GM12873 (cell line): Measurements from ENCODE around the gene GALNTL6.

Experiments used
- TF ChIP-seq, protein P1 (sequence below): IDR thresholded peaks from 2 replicates; pipeline ENCODE4 v1.5.1; 2012; ENCODE audit warnings: low read depth, mild to moderate bottlenecking, moderate library complexity, low read length, control low read depth; ENCODE audit not compliant: insufficient read depth; ENCODE audit errors: missing control alignments

The GALNTL6 gene

DNA sequence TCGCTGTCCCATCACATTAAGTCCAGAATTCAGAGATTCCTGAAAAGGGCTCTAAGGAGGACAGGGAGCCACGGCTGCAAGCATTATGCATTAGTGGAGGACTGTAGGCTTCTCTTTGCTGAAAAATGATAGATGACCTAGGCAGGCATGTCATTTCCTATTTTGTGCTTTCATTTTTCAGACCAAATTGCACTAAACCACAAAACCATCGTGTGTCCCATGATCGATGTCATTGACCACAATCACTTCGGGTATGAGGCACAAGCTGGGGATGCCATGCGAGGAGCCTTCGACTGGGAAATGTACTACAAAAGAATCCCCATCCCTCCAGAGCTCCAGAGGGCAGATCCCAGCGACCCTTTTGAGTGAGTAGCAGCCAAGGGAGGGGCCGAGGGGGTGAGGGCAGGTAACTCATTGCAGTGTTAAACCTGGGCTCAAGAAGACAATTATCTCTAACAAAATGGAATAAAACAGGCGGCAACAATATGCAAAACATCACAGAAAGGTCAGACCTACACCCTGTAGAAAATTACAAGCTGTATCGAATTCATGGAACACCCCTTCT, 1000.2 kb downstream of the GALNTL6 start:
- TF ChIP-seq, protein P1, sequence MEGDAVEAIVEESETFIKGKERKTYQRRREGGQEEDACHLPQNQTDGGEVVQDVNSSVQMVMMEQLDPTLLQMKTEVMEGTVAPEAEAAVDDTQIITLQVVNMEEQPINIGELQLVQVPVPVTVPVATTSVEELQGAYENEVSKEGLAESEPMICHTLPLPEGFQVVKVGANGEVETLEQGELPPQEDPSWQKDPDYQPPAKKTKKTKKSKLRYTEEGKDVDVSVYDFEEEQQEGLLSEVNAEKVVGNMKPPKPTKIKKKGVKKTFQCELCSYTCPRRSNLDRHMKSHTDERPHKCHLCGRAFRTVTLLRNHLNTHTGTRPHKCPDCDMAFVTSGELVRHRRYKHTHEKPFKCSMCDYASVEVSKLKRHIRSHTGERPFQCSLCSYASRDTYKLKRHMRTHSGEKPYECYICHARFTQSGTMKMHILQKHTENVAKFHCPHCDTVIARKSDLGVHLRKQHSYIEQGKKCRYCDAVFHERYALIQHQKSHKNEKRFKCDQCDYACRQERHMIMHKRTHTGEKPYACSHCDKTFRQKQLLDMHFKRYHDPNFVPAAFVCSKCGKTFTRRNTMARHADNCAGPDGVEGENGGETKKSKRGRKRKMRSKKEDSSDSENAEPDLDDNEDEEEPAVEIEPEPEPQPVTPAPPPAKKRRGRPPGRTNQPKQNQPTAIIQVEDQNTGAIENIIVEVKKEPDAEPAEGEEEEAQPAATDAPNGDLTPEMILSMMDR, result no peak

DNA sequence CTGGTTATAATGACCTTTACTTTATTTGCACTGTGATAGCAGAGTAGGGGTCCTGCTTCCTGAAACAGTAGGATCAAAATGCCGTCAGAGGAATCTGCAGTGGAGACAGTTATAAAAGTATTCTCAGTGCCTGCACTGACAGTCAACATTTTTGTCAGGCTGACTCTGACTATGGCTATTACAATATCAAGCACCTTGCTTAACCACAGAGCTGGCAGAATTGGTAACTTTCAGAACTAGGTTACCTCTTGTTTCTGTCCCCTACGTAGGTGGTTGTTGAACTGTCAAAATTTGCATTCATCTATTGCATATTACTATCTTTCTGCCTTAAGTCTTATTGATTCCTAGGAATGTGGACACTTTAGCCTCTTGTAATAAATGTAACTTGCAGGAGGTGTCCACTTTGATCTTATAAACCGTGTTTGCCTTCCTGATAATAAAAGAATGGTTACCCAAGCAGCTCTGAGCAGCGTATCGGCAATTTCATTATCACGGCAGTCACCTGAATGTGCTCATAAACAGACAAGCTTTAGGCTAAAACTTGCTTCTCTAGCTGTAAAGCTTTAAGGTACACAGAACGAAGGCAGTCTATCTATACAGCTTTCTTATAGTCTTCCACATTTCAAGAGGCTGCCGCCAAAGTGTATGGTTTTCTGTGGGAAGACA, 1002.4 kb downstream of the GALNTL6 start:
- TF ChIP-seq, protein P1, result no peak

DNA sequence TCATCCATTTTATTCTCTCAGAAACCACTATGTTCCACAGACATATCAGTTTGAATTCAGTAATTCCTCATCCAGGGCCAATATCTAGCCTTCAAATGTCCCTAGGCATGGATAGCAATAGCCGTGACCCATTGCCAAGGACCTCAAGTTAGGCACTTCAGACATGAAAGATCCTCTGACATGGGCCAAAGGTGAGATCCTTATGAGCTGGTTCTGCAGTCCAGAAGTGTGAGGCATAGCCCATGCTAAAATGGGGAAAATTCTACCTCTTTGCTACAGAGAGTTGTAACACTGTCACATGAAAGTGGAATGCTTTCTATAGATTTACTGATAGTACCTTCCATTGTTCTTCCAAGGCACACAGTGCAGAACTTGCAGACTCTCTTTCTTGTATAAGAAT, 1005.7 kb downstream of the GALNTL6 start:
- TF ChIP-seq, protein P1, result no peak

DNA sequence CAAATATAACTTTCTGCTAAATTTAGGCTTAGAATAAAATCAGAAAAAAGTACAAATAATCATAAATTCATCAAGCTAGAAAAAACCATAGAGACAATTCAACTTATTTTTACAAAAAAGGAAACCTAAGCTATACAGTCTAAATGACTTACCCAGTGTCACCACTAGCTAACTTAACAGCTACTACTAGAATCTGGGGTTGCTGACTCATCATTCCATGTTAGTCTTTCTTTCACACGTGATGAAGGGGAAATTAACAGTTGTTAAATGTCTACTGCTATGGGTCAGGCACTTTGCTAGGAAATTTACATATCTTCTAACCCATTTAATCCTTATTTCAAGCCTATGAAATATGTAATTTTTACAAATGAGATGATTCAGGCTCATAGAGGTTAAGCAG, 1006.1 kb downstream of the GALNTL6 start:
- TF ChIP-seq, protein P1, result no peak

DNA sequence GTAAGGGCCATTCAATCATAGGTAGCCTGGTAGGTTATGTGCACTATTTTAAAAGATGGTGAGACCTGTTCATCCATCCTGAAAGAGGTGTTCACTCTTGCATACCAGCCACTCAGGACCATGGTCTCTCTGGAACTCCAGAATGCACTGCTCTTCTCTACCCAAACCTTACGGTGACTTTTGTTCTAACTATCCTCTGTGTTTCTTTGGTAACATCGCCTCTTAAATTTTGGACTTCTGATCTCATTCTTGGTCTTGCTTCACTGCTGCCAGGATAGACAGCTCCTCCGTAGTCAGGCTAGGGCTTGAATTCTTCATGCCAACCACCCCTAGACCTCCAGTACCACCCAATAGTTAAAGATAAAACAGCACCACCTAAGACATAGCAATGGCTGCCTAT, 1009.1 kb downstream of the GALNTL6 start:
- TF ChIP-seq, protein P1, result no peak

DNA sequence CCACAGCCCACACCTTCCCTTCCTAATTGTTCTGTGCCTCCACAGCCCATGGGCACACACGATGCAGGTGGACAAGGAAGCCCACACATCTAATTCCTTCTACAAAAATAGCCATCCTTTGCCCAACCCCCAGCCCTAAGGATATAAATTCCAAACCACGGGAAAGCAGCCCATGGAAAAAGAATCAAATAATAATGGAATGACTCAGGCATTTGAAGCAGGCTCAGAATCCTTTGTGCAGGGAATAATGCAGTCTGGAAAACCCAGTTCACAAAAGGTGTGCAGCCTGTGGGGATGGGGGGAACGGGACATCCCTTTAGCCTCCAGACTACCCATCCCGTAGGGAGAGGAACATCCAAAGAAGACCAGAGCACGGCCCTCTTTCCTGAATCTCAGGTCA, 1013.1 kb downstream of the GALNTL6 start:
- TF ChIP-seq, protein P1, result no peak

DNA sequence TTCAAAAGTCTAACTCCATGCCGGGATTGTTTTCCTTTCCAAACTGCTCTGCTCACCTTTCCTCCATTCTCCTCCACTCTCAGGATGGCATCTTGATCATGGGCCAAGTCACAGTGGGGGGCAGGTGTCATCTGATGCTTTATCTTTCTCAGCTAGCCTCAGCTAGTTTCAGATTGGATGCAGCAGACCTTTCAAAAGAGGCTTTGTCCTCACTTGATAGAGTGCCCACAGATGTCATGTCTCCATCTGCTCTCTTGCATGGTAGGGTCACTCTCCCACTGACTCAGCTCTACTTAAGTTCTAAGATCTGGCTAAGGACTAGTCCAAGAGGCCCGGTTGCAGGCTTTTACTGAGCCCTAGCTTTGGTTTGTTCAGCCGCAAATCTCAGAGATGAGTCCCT, 1013.7 kb downstream of the GALNTL6 start:
- TF ChIP-seq, protein P1, result no peak
